ENCODE results near the gene ERICH6B. TPM values are rescaled to one million over a fixed set of nuclear protein-coding genes. Genes with fewer than 3 reads are reported as not detected.

ERICH6B gene
- total and polyA plus RNA-seq, 2 of the 8 experiments (the other 6 are each of a cell fraction or from before 2014, with no cell fraction given): not detected

DNA sequence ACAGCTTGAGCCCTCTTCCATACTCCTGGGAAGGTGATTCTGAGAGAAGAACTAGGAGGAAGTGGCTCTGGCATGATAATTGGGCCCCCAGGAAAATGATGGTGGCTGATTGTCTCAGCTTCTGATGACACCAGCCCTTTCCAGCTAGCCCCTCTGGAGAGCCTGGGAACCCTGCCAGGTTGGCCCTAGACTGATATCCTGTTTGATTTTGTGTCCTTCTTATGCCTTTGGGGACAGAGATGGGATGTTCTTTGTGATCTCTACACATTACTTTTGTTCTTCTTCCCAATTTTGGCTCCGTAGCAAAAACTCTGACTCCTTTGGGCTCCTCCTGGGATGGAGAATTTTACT lies 39.7 kb downstream of the ERICH6B start:
- WGBS, 2 experiments (ENCODE audit: extremely low coverage in 1 of 2, insufficient coverage in 1 of 2, insufficient read length in 1 of 2, insufficient replicate concordance in 2 of 2, low coverage in 1 of 2, low lambda C conversion rate in 2 of 2, missing lambda C conversion rate in 1 of 2): 100% methylated on average over 1 of the region's 1 CpG; no CpG with 5 or more reads in 1 of the 2 experiments
- CTCF ChIA-PET (ENCODE audit: partially characterized antibody): interaction anchor here (1.0 kb wide), 1 partner anchor 10 kb away, joined by 4 read pairs; no protein-coding TSS in a partner anchor
- H4K5ac ChIP-seq (ENCODE audit: insufficient read length, low read depth, low read length): no peak overlapping the region
- TF ChIP-seq, protein P1, sequence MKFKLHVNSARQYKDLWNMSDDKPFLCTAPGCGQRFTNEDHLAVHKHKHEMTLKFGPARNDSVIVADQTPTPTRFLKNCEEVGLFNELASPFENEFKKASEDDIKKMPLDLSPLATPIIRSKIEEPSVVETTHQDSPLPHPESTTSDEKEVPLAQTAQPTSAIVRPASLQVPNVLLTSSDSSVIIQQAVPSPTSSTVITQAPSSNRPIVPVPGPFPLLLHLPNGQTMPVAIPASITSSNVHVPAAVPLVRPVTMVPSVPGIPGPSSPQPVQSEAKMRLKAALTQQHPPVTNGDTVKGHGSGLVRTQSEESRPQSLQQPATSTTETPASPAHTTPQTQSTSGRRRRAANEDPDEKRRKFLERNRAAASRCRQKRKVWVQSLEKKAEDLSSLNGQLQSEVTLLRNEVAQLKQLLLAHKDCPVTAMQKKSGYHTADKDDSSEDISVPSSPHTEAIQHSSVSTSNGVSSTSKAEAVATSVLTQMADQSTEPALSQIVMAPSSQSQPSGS (IDR thresholded peaks at IDR 0.05; ENCODE audit: low read length): no peak
- TF ChIP-seq, protein P2, sequence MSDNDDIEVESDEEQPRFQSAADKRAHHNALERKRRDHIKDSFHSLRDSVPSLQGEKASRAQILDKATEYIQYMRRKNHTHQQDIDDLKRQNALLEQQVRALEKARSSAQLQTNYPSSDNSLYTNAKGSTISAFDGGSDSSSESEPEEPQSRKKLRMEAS (IDR thresholded peaks at IDR 0.05): no peak
- no peak for TF ChIP-seq SIX5 (IDR thresholded peaks at IDR 0.05; ENCODE audit: low read depth, low read length)
- no peak for TF ChIP-seq POLR2AphosphoS5 (IDR thresholded peaks at IDR 0.05; ENCODE audit: low read depth, low read length)
- TF ChIP-seq NANOG (IDR thresholded peaks at IDR 0.05; ENCODE audit: insufficient read depth, low read depth, low read length, poor library complexity, severe bottlenecking): no peak
- no peak for TF ChIP-seq SP2 (IDR thresholded peaks at IDR 0.05; ENCODE audit: low read length)
- TF ChIP-seq TBP (IDR thresholded peaks at IDR 0.05; ENCODE audit: low read depth, low read length): no peak
- no peak for TF ChIP-seq HDAC2 (IDR thresholded peaks at IDR 0.05; ENCODE audit: borderline replicate concordance in 1 of 2, low read depth in 2 of 2, low read length in 2 of 2)
- TF ChIP-seq CBX5 (IDR thresholded peaks at IDR 0.05; ENCODE audit: low read depth, low read length): no peak
- TF ChIP-seq, protein P3, sequence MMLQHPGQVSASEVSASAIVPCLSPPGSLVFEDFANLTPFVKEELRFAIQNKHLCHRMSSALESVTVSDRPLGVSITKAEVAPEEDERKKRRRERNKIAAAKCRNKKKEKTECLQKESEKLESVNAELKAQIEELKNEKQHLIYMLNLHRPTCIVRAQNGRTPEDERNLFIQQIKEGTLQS (IDR thresholded peaks at IDR 0.05; ENCODE audit: insufficient read depth, low read depth, low read length): no peak
- TF ChIP-seq POLR2A (IDR thresholded peaks at IDR 0.05; ENCODE audit: control extremely low read depth in 1 of 2, low read depth in 2 of 2, low read length in 2 of 2): no peak
- no peak for TF ChIP-seq EZH2 (IDR thresholded peaks at IDR 0.05; ENCODE audit: low read depth, low read length, severe bottlenecking)

More for the DNA sequence above, 39.7 kb downstream of the ERICH6B start:
- no peak overlapping the region for H2BK5ac ChIP-seq (ENCODE audit: low read depth, low read length)
- H3K9ac ChIP-seq (replicated peaks in 1 of 4; ENCODE audit: extremely low read depth in 1 of 4, low read depth in 3 of 4, low read length in 3 of 4): no peak overlapping the region
- H3K4me2 ChIP-seq (ENCODE audit: insufficient read depth in 1 of 2, low read depth in 2 of 2, low read length in 2 of 2): no peak overlapping the region
- no peak overlapping the region for H2AK5ac ChIP-seq (ENCODE audit: low read depth, low read length)
- no peaks in the 10 kb centered on the region; a peak in 1 of 7 replicates for H3K4me1 ChIP-seq (replicated peaks in 1 of 4; ENCODE audit: control insufficient read depth in 3 of 4, insufficient read depth in 4 of 4, low read length in 3 of 4)
- H3K23ac ChIP-seq (ENCODE audit: insufficient read length): no peak overlapping the region
- H3K14ac ChIP-seq (ENCODE audit: insufficient read length): no peak overlapping the region
- no peak overlapping the region for H3K18ac ChIP-seq (ENCODE audit: extremely low read depth, low read length)
- H3K4me3 ChIP-seq (ENCODE audit: extremely low read depth in 1 of 4, insufficient read depth in 2 of 4, low read depth in 3 of 4, low read length in 4 of 4): no peak overlapping the region
- H3K4ac ChIP-seq (replicated peaks; ENCODE audit: insufficient read length, low read depth, low read length): no peak overlapping the region
- no peak overlapping the region for H2BK12ac ChIP-seq (ENCODE audit: low read depth, low read length)
- H3K27ac ChIP-seq (ENCODE audit: low read depth, low read length): no peak overlapping the region
- H2AFZ ChIP-seq (ENCODE audit: low read length): no peak overlapping the region
- no peak overlapping the region for H4K91ac ChIP-seq (replicated peaks; ENCODE audit: insufficient read length, low read length)
- H4K20me1 ChIP-seq (replicated peaks in 1 of 2; ENCODE audit: control insufficient read depth in 1 of 2, insufficient read depth in 2 of 2, low read length in 2 of 2): no peaks in the 10 kb centered on the region
- no peak overlapping the region for H4K8ac ChIP-seq (ENCODE audit: extremely low read depth, insufficient read depth, low read length)
- H3K27me3 ChIP-seq (replicated peaks in 1 of 4; ENCODE audit: control insufficient read depth in 3 of 4, extremely low read depth in 1 of 4, insufficient read depth in 3 of 4, low read length in 3 of 4): no peaks in the 10 kb centered on the region; a peak in 3 of 7 replicates
- H3K9me3 ChIP-seq (ENCODE audit: insufficient read depth in 2 of 2, low read depth in 1 of 2, low read length in 1 of 2): no peaks in the 10 kb centered on the region
- H3K79me2 ChIP-seq (ENCODE audit: control insufficient read depth in 1 of 2, insufficient read depth in 2 of 2, low read length in 2 of 2): no peaks in the 10 kb centered on the region
- no peak overlapping the region for H3K56ac ChIP-seq (replicated peaks; ENCODE audit: insufficient read length, low read depth, low read length)
- POLR2A ChIA-PET (ENCODE audit: partially characterized antibody): interaction anchor here (0.6 kb wide), 1 partner anchor 510 kb away, joined by 4 read pairs; no protein-coding TSS in a partner anchor
- H2BK15ac ChIP-seq (ENCODE audit: low read length): no peak overlapping the region
- DNase-seq (ENCODE audit: low read depth in 1 of 2, low spot score in 2 of 2) (no peak), FAIRE-seq (no peak)
- no peak overlapping the region for H2BK120ac ChIP-seq (replicated peaks; ENCODE audit: low read depth, low read length)
- H2BK20ac ChIP-seq (ENCODE audit: low read length): no peak overlapping the region
- no peaks in the 10 kb centered on the region; the same call in 1 of the 2 replicates for H3K79me1 ChIP-seq (ENCODE audit: low read depth, low read length)
- H3K23me2 ChIP-seq (ENCODE audit: low read depth, low read length): no peaks in the 10 kb centered on the region
- H3K36me3 ChIP-seq (ENCODE audit: control insufficient read depth in 2 of 4, insufficient read depth in 4 of 4, low read length in 3 of 4): no peaks in the 10 kb centered on the region
